ENCODE results near the gene BOD1.

DNA sequence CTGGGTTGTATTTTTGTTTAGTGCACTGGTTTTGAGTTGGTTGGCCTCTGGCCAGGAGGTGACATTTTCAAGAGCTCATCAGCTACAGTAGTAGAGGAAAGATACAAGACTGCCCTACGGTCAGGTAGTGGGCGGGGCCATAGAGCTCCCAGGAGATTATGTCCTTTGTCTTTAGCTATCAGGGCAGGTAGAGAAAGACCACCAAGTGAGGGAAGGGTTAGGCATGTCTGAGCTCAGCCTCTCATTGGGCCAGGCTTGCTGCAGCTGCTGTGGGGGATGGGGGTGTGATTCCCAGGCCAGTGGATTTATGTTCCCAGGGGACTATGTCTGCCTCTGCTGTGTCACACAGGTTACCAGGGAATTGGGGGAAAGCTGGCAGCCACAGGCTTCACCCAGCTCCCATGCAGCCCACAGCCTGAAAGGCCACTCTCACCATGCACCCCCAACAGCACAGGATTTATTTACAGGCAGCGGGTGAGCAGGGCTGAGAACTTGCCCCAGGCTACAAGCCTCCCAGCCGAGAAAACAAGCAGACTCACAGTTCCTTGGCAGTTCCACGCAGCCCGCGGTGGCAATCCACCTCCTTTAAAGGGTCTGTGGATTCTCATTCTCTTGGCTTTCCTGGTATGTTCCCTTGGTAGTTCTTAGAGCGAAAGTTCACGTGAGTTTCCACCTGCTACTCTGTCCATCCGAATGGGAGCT, 37.5 kb upstream of the BOD1 start:
- TF ChIP-seq POLR2AphosphoS5 (IDR thresholded peaks at IDR 0.05; ENCODE audit: borderline replicate concordance, low read depth, low read length) (no peak), EZH2 (IDR thresholded peaks at IDR 0.05) (no peak)

All from SK-N-MC (cell line).